Activated CD4-positive, alpha-beta T cell treated with anti-CD3 and anti-CD28 coated beads for 4 hours (primary cell): ENCODE measurements around the gene TMEM30A.

ENCODE experiments used
- DNase-seq, 2 donors: peaks; one replicate each; pipeline ENCODE4 v3.0.0-alpha.2; 2020

The TMEM30A gene

GRCh38 chr6:75211920-75212590, 72.5 kb downstream of the TMEM30A start:
- DNase-seq, result no peak

DNA sequence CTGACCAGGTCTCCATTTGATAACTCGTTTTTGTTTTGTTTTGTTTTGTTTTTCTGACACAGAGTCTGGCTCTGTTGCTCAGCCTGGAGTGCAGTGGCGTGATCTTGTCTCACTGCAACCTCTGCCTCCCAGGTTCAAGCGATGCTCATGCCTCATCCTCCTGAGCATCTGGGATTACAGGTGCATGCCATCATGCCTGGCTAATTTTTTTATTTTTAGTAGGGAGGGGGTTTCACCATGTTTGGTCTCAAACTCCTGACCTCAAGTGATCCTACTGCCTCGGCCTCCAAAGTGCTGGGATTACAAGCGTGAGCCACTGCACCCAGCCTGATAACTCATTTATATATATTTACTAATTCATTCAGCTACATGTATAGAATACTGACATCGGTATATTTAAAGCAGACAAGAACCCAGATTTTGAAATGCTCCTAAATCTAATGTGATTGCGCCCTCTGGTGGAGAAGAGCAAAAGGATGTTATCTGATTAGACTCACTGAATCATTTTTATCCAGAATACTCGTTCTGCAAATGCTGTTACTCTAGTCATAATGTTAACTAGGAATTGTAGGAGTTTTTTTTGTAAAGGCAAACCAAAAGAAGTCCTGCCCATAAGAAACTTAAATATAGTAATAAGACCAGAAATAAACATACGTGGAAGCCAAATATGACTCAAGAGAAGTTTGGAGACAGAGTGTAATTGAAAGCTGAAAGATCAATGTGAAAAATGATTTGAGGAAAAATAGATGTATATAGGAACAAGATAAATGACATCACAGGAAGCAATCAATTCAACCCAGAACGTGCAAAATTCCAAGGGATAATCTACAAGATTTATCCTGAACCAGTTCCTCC, 73.5 kb downstream of the TMEM30A start:
- peak; percentile 51 to 69 for DNase-seq

DNA sequence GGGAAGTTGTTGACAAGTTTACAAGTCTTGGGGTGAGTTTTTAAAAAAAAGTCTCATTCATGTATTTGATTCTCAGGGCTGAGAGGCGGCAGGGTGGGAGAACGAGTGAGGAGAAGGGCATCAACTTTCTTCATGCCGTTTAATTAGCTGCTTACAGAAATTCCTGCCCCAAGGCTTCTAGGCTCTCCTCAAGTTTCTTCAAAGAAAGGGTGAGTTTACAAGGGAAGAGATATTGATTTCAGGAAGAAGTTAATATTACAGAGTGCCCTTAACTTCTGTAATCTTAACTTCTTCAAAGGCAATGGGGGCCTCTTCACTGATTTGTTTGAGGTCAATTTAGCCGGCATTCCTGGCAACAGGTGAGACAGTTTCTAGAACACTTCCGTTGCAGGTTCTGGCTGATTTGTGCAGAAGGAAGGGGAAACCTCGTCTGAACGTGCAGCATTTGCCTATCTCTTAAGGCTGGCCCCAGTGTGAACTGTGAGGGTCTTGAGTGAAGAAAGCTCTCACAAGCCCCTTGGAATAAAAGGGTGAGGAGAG, 75.3 kb downstream of the TMEM30A start:
- no peak for DNase-seq

DNA sequence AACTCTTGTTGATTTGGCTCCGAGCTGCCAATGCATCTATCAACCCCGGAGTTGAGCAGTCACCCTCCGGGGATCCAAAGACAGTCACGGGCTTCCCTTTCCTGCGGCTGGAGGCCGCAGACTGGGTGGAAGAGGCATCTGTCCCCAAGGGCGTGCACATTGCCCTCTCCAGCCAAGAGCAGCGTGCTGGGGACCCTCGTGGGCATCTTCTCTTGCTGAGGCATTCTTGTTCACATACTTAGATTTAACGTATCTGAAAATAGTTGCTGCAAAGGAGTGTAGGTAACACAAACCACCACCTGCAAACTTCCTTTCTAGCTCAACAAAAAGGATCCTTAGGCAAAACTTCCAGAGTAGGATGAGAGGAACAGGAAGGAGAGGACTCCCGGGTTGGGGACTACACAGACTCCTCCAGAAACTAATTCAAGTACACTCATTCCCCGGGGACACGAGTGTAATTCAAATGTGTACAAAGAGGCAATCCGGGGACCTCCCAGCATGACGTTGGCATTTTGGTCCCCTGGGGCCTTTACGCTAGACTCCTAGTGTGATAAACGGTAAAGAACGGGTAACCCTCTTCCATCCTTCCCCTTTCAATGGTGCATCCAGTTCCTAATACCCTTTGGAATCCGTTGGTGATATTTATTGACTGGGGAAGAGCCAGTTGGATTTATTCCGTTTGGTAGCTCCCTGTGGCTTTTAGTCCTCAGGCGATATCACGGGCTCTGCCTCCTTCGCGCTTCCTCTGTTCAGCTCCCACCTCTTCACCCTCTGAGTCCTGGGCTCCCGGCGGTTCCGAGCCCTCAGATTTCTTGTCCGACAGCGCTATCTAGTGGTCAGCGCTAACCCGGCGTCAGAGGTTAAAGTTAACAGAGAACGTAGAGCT, 76.1 kb downstream of the TMEM30A start:
- DNase-seq, result peak; percentile 75 to 84

DNA sequence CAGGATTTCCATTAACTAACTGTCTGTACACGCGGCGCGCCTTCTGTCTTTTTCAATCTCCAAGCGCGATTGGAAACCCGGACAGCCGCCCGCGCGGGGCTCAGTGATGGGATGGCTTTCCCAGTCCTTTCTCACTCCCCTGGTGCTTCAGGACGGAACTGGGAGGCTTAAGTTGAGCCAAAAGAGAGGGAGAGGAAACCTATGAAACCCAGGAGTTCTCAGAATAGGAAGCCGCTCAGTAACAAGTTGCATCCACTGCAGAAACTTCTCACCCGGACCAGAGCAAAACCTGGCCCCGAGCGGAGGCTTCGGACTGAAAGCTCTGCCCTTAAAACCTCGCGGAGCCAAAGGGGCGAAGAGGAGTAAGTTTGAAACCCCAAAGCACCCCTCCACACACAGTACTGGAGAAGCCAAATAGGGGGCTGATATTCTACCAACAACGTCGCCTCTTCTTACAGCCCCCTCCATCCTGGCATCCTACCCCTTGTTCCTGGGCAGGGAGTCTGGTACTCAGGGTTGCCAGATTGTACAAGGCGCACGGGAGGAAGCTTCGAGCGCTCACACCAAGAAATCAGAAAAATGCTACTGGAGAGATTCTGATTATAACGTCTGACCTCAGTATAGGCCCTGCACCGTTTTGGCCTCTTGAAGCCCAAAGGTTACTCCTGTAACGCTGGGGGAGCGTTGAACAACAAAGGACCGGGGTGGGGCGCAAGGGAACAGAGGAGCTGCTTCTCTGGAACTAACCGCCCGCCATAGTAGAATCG, 77.8 kb downstream of the TMEM30A start:
- no peak for DNase-seq

DNA sequence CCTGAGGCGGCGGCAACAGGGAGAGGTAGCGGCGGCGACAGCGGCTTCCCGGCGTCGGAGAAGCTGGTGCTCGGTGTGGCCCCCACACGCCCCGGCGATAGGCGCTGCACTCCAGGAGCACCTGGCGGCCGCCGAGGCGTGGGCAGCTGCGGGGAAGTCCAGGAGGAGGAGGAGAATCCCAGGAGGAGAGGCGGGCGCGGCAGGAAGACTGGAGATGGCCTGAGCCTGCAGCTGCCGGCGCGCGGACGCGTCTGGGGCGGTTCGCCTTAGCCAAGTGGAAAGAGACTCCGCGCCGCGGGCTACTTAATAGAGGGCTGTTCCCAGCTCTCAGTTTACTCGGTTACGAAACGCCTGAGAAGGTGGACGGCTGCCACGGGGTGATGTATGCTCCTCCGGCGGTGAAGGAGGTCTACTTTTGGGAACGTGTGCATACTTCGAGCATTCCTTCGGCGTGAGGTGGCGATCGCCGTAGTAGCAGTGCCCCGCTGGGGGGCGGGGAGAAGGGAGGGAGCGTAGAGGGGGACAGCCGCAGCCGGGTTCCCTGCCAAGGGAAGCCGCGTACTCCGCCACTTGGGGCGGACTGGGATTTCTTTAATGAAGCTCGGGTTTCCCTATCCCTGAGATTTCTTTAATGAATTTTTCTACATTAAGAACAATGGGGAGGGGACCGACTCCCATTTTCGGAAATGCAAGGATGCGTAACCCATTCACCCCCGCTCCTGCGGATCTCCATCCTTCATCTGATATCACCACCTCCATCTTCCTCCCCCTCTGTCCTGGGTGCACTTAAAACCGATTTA, 78.6 kb downstream of the TMEM30A start, which contains the start of gene COL12A1:
Gene COL12A1 (minus strand): TSS at position 278 of the 800 bp plus-strand sequence. CDS start 3,261 bp downstream, outside the sequence.
- DNase-seq, result no peak

DNA sequence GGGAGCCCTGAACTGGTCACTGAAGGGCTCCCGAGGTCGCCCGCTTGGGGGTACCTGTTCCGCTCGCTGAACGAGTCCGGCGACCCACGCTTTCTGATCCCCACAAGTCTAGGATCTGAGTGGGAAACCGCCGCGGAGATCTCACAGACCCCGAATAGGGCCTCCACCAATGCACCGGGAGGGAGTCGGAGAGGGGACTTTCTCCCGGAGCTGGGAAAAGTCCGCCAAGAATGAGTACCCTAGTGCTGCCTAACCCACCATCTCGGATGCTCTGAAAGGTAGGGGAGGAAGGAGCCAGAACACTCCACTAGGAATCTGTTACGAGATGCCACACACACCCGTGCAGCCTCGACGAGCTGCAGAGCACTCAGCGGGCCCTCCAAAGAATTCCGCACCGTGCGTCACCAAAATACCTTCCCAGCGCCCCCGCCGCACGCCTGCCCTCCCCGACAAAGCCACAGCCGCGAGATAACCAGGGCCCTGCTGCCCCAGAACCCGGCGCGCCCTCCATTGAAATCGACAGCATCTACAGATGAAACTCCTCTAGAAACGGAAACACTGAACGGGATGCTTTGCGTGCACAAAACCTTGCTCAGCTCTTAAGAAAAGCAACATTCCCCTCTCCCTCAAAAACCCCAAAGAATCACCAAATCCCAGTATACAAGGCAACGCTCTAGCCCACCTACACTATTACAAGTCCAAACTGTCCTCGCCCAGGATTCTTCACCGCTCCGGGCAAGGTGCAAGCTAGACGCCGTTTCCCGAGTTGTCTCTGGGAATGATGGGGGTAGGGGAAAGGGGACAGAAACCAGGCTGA, 79.4 kb downstream of the TMEM30A start:
- DNase-seq, result no peak

DNA sequence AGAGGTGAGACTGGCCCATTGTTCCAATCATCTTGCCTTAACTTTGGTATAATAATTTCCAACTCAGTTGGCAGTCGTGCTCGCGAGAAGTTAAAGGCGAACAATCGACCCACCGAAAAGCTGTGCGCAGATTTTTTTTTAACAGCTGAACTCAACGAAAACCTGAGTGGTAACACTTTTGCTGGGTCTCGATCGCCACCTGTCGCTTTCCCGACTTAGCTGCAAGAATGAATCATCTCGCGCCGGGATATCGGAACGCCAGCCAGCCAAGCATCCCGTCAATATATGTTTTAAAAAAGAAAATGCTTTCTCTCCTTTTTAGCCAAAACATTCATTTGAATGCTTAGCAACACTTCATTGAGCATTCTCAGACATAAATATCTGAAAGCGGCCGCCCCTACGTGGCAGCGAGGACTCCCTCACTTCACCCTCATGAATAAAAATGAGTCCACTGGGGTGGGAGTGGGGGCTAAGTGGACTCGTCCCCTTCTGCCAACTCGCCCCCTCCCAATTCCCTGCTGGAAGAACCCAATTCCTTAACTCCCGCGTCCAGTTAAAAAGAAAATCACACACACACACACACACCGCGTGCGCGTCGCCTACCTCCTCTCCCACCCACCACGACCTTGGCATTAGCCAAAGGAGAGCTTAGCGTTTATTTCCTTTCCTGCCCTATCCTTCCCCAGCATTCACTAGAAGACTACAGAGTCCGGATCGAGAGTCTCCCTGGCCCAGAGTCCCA, 80.2 kb downstream of the TMEM30A start:
- peak in 1 of 2 donors; percentile 5 for DNase-seq

GRCh38 chr6:75203721-75204120, 80.9 kb downstream of the TMEM30A start:
- no peak for DNase-seq
